Measurements from ENCODE around the gene PIWIL1. TPM values are rescaled to one million over a fixed set of nuclear protein-coding genes. Genes with fewer than 3 reads are reported as not detected.

Gene PIWIL1
- total RNA-seq, result not detected
- not detected for polyA plus RNA-seq
- long read RNA-seq, donor 1, result 0 reads
- long read RNA-seq, donor 2, result 0 reads
- long read RNA-seq, donor 3, result 0 reads

GRCh38 chr12:130337488-130338303 lies at the start of gene PIWIL1:
Gene PIWIL1 (plus strand): TSS chr12:130337887. CDS start chr12:130342592, 4,705 bp downstream.
- intact Hi-C loops (cut with DNase I), result loop anchor here in 2 of 10 donors (2.0 to 5.0 kb wide), 2 partner anchors 289 to 290 kb away; no protein-coding TSS in a partner anchor
- no peak within 1 kb of the TSS for H3K4me3 ChIP-seq
- no peaks in the 10 kb centered on the region for H3K36me3 ChIP-seq
- H3K27me3 ChIP-seq, result peaks cover 4 to 52% (median 21%) of the 10 kb centered on the region in 9 donors
- no peaks in the 10 kb centered on the region for H3K9me3 ChIP-seq
- WGBS, 4 donors, result 60 to 84% (median 78%) methylated on average over 22 to 79 of the region's 79 CpGs
- DNase-seq (no peak), ATAC-seq (peak in 1 of 4 donors; percentile 18)
- TF ChIP-seq CTCF (IDR thresholded peaks at IDR 0.05) (no peak), POLR2A (IDR thresholded peaks at IDR 0.05) (no peak)
- H3K4me1 ChIP-seq, result peaks cover 0 to 8% (median 0%) of the 10 kb centered on the region in 12 donors
- H3K27ac ChIP-seq, result no peak within 1 kb of the TSS

GRCh38 chr12:130288206-130288605 lies 49.5 kb upstream of the PIWIL1 start:
- 43 to 63% (median 55%) methylated on average over 4 of the region's 4 CpGs for WGBS, 4 donors
- Histone ChIP-seq H3K4me1 (no peaks in the 10 kb centered on the region), H3K9me3 (peaks cover 0 to 35% (median 12%) of the 10 kb centered on the region in 12 donors), H3K27ac (no peak overlapping the region), H3K4me3 (no peak overlapping the region), H3K27me3 (peaks cover 0 to 5% (median 0%) of the 10 kb centered on the region in 9 donors), H3K36me3 (no peaks in the 10 kb centered on the region)
- no peak for DNase-seq
- intact Hi-C loops (cut with DNase I), result loop anchor here in 1 of 10 donors (5.0 kb wide), 1 partner anchor 44 kb away; no protein-coding TSS in a partner anchor
- TF ChIP-seq POLR2A (IDR thresholded peaks at IDR 0.05) (no peak), CTCF (IDR thresholded peaks at IDR 0.05) (no peak)
- no peak for ATAC-seq

GRCh38 chr12:130288691-130289090 lies 49.0 kb upstream of the PIWIL1 start:
- no peaks in the 10 kb centered on the region for H3K4me1 ChIP-seq
- no peak for ATAC-seq
- no peak for DNase-seq
- intact Hi-C loops (cut with DNase I), result loop anchor here in 1 of 10 donors (5.0 kb wide), 1 partner anchor 44 kb away; no protein-coding TSS in a partner anchor
- no peak overlapping the region for H3K4me3 ChIP-seq
- peaks cover 0 to 38% (median 17%) of the 10 kb centered on the region in 12 donors for H3K9me3 ChIP-seq
- peaks cover 0 to 5% (median 0%) of the 10 kb centered on the region in 9 donors for H3K27me3 ChIP-seq
- 74 to 83% (median 76%) methylated on average over 6 of the region's 6 CpGs for WGBS, 4 donors
- TF ChIP-seq POLR2A (IDR thresholded peaks at IDR 0.05) (no peak), CTCF (IDR thresholded peaks at IDR 0.05) (no peak)
- no peak overlapping the region for H3K27ac ChIP-seq
- no peaks in the 10 kb centered on the region for H3K36me3 ChIP-seq

GRCh38 chr12:130290114-130290513 lies 47.6 kb upstream of the PIWIL1 start:
- Histone ChIP-seq H3K27ac (no peak overlapping the region), H3K36me3 (no peaks in the 10 kb centered on the region), H3K4me1 (no peaks in the 10 kb centered on the region), H3K4me3 (no peak overlapping the region), H3K9me3 (peaks cover 0 to 27% (median 14%) of the 10 kb centered on the region in 12 donors), H3K27me3 (peaks cover 0 to 5% (median 0%) of the 10 kb centered on the region in 9 donors)
- DNase-seq, result no peak
- TF ChIP-seq CTCF (IDR thresholded peaks at IDR 0.05) (no peak), POLR2A (IDR thresholded peaks at IDR 0.05) (no peak)
- 75 to 93% (median 83%) methylated on average over 1 of the region's 1 CpG for WGBS, 4 donors
- intact Hi-C loops (cut with DNase I), result no loop called here
- ATAC-seq, result no peak

Measured in heart left ventricle (tissue), 16 donors.